ENCODE data around the gene INTS1. TPM values are rescaled to one million over a fixed set of nuclear protein-coding genes. Genes with fewer than 3 reads are reported as not detected.

Gene INTS1
- total and polyA plus RNA-seq, 2 experiments from 2014 or later = 35.1 to 111 TPM

DNA sequence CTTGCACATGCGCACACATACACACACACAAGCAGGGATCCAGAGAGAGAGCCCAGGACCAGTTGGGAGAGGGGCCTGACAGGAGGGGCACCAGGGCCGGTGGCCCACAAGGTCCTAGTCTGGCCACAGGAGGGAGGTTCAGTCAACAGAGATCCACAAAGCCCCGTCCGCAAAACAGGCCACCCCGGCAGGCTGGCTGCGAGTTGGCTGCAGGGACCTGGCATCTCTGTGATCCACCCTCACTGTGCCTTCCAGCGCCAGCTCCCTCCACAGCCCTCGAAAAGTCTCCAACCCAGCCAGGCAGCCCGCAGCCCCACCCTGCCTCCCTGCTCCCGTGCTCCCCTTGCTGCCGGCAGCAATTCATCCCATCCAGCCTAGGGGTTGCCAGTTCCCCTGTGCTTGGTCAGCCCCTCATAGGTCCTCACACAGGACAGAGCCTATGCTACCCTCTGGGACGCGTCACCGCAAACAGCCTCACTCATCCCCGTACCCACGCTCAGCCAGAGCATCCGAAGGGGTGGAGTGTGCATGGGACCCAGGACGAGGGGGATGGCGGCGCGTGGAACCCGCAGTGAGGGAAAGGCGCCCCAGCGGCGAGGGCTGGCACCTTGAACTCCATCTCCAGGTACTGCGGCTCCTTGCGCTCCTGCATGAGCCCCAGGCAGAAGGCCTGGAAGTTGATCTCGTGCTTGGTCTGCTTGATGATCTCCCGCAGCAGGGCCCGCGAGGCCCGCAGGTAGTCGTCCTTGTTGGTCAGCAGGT is 7.5 kb downstream of the INTS1 start:
- peaks cover 4% of the 10 kb centered on the region; the same call in 1 of the 2 replicates for H4K20me1 ChIP-seq (replicated peaks; ENCODE audit: insufficient read depth)
- Mint-ChIP-seq H3K27ac (no peak overlapping the region), H3K9me3 (no peaks in the 10 kb centered on the region), H3K27me3 (ENCODE audit: insufficient read depth, low read depth, poor library complexity) (peaks cover 3% of the 10 kb centered on the region), H3K4me1 (no peaks in the 10 kb centered on the region), H3K36me3 (ENCODE audit: low read depth) (peaks cover 38% of the 10 kb centered on the region), H3K4me3 (no peak overlapping the region)
- no peaks in the 10 kb centered on the region for H3K27me3 ChIP-seq (ENCODE audit: insufficient read depth)
- DNase-seq (ENCODE audit: low spot score) (no peak), ATAC-seq (no peak)
- no peak for TF ChIP-seq POLR2AphosphoS5 (IDR thresholded peaks at IDR 0.05; ENCODE audit: low read depth)
- TF ChIP-seq EZH2 (IDR thresholded peaks at IDR 0.05; ENCODE audit: low read depth, unreplicated experiment) = no peak
- TF ChIP-seq JUNB (IDR thresholded peaks at IDR 0.05; ENCODE audit: unreplicated experiment) = no peak
- TF ChIP-seq, protein P1, sequence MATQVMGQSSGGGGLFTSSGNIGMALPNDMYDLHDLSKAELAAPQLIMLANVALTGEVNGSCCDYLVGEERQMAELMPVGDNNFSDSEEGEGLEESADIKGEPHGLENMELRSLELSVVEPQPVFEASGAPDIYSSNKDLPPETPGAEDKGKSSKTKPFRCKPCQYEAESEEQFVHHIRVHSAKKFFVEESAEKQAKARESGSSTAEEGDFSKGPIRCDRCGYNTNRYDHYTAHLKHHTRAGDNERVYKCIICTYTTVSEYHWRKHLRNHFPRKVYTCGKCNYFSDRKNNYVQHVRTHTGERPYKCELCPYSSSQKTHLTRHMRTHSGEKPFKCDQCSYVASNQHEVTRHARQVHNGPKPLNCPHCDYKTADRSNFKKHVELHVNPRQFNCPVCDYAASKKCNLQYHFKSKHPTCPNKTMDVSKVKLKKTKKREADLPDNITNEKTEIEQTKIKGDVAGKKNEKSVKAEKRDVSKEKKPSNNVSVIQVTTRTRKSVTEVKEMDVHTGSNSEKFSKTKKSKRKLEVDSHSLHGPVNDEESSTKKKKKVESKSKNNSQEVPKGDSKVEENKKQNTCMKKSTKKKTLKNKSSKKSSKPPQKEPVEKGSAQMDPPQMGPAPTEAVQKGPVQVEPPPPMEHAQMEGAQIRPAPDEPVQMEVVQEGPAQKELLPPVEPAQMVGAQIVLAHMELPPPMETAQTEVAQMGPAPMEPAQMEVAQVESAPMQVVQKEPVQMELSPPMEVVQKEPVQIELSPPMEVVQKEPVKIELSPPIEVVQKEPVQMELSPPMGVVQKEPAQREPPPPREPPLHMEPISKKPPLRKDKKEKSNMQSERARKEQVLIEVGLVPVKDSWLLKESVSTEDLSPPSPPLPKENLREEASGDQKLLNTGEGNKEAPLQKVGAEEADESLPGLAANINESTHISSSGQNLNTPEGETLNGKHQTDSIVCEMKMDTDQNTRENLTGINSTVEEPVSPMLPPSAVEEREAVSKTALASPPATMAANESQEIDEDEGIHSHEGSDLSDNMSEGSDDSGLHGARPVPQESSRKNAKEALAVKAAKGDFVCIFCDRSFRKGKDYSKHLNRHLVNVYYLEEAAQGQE (IDR thresholded peaks at IDR 0.05; ENCODE audit: unreplicated experiment) = no peak
- no peak for TF ChIP-seq CREB1 (CRISPR knock-in tag; IDR thresholded peaks at IDR 0.05; ENCODE audit: low read depth)
- no peak for TF ChIP-seq ZNF331 (CRISPR knock-in tag; IDR thresholded peaks at IDR 0.05; ENCODE audit: low read depth)
- TF ChIP-seq, protein P2, sequence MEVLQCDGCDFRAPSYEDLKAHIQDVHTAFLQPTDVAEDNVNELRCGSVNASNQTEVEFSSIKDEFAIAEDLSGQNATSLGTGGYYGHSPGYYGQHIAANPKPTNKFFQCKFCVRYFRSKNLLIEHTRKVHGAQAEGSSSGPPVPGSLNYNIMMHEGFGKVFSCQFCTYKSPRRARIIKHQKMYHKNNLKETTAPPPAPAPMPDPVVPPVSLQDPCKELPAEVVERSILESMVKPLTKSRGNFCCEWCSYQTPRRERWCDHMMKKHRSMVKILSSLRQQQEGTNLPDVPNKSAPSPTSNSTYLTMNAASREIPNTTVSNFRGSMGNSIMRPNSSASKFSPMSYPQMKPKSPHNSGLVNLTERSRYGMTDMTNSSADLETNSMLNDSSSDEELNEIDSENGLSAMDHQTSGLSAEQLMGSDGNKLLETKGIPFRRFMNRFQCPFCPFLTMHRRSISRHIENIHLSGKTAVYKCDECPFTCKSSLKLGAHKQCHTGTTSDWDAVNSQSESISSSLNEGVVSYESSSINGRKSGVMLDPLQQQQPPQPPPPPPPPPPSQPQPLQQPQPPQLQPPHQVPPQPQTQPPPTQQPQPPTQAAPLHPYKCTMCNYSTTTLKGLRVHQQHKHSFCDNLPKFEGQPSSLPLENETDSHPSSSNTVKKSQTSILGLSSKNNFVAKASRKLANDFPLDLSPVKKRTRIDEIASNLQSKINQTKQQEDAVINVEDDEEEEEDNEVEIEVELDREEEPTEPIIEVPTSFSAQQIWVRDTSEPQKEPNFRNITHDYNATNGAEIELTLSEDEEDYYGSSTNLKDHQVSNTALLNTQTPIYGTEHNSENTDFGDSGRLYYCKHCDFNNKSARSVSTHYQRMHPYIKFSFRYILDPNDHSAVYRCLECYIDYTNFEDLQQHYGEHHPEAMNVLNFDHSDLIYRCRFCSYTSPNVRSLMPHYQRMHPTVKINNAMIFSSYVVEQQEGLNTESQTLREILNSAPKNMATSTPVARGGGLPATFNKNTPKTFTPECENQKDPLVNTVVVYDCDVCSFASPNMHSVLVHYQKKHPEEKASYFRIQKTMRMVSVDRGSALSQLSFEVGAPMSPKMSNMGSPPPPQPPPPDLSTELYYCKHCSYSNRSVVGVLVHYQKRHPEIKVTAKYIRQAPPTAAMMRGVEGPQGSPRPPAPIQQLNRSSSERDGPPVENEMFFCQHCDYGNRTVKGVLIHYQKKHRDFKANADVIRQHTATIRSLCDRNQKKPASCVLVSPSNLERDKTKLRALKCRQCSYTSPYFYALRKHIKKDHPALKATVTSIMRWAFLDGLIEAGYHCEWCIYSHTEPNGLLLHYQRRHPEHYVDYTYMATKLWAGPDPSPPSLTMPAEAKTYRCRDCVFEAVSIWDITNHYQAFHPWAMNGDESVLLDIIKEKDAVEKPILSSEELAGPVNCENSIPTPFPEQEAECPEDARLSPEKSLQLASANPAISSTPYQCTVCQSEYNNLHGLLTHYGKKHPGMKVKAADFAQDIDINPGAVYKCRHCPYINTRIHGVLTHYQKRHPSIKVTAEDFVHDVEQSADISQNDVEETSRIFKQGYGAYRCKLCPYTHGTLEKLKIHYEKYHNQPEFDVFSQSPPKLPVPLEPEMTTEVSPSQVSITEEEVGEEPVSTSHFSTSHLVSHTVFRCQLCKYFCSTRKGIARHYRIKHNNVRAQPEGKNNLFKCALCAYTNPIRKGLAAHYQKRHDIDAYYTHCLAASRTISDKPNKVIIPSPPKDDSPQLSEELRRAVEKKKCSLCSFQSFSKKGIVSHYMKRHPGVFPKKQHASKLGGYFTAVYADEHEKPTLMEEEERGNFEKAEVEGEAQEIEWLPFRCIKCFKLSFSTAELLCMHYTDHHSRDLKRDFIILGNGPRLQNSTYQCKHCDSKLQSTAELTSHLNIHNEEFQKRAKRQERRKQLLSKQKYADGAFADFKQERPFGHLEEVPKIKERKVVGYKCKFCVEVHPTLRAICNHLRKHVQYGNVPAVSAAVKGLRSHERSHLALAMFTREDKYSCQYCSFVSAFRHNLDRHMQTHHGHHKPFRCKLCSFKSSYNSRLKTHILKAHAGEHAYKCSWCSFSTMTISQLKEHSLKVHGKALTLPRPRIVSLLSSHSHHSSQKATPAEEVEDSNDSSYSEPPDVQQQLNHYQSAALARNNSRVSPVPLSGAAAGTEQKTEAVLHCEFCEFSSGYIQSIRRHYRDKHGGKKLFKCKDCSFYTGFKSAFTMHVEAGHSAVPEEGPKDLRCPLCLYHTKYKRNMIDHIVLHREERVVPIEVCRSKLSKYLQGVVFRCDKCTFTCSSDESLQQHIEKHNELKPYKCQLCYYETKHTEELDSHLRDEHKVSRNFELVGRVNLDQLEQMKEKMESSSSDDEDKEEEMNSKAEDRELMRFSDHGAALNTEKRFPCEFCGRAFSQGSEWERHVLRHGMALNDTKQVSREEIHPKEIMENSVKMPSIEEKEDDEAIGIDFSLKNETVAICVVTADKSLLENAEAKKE (CRISPR knock-in tag; IDR thresholded peaks at IDR 0.05) = no peak
- TF ChIP-seq, protein P3, sequence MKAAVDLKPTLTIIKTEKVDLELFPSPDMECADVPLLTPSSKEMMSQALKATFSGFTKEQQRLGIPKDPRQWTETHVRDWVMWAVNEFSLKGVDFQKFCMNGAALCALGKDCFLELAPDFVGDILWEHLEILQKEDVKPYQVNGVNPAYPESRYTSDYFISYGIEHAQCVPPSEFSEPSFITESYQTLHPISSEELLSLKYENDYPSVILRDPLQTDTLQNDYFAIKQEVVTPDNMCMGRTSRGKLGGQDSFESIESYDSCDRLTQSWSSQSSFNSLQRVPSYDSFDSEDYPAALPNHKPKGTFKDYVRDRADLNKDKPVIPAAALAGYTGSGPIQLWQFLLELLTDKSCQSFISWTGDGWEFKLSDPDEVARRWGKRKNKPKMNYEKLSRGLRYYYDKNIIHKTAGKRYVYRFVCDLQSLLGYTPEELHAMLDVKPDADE (IDR thresholded peaks at IDR 0.05) = no peak
- no peak for TF ChIP-seq EZH2phosphoT487 (IDR thresholded peaks at IDR 0.05; ENCODE audit: unreplicated experiment)
- TF ChIP-seq NANOG (IDR thresholded peaks at IDR 0.05; ENCODE audit: borderline replicate concordance) = no peak
- TF ChIP-seq STAT1 (IDR thresholded peaks at IDR 0.05; ENCODE audit: unreplicated experiment) = no peak
- TF ChIP-seq, protein P4, sequence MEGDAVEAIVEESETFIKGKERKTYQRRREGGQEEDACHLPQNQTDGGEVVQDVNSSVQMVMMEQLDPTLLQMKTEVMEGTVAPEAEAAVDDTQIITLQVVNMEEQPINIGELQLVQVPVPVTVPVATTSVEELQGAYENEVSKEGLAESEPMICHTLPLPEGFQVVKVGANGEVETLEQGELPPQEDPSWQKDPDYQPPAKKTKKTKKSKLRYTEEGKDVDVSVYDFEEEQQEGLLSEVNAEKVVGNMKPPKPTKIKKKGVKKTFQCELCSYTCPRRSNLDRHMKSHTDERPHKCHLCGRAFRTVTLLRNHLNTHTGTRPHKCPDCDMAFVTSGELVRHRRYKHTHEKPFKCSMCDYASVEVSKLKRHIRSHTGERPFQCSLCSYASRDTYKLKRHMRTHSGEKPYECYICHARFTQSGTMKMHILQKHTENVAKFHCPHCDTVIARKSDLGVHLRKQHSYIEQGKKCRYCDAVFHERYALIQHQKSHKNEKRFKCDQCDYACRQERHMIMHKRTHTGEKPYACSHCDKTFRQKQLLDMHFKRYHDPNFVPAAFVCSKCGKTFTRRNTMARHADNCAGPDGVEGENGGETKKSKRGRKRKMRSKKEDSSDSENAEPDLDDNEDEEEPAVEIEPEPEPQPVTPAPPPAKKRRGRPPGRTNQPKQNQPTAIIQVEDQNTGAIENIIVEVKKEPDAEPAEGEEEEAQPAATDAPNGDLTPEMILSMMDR (conservative IDR thresholded peaks at IDR 0.05; ENCODE audit: low read depth in 2 of 2) = no peak
- TF ChIP-seq ZNF114 (CRISPR knock-in tag; IDR thresholded peaks at IDR 0.05) = no peak
- no peak overlapping the region for H2AFZ ChIP-seq
- peaks cover 13% of the 10 kb centered on the region for H3K79me2 ChIP-seq (replicated peaks; ENCODE audit: insufficient read depth)
- H3K4me1 ChIP-seq (ENCODE audit: insufficient read depth) = no peaks in the 10 kb centered on the region
- H3K4me3 ChIP-seq = no peak overlapping the region
- no peaks in the 10 kb centered on the region for H3F3A ChIP-seq (replicated peaks; ENCODE audit: low read depth)
- 0 out of 2 replicates have a peak, but pooled peaks cover 4% of the 10 kb centered on the region for H3K36me3 ChIP-seq (ENCODE audit: insufficient read depth)
- H3K9me2 ChIP-seq (ENCODE audit: insufficient read depth) = no peaks in the 10 kb centered on the region
- no peak overlapping the region for H3K4me2 ChIP-seq
- H3K27ac ChIP-seq (ENCODE audit: low read depth) = no peak overlapping the region

Measured in GM23338 (cell line).